Measurements from ENCODE around the gene YAP1. TPM values are rescaled to one million over a fixed set of nuclear protein-coding genes. Genes with fewer than 3 reads are reported as not detected.

YAP1 gene
- polyA plus RNA-seq, 1 experiment = 139 TPM

- ChIA-PET CTCF (no interaction called here), POLR2A (no interaction called here)
- H3K27me3 ChIP-seq (ENCODE audit: control insufficient read depth, insufficient read depth, low read length) = no peaks in the 10 kb centered on the region
- TF ChIP-seq CTCF (IDR thresholded peaks at IDR 0.05; ENCODE audit: insufficient read depth, low read depth, low read length) = no peak
- no peak for DNase-seq (ENCODE audit: low read depth)
- H3K4me3 ChIP-seq (ENCODE audit: low read depth, low read length) = no peak overlapping the region
- H3K36me3 ChIP-seq (ENCODE audit: control insufficient read depth, insufficient read depth, low read length) = no peaks in the 10 kb centered on the region
Measured at GRCh38 chr11:102155676-102156075, 45.4 kb downstream of the YAP1 start.

- CTCF ChIA-PET = interaction anchor here (1.1 to 1.6 kb wide), 3 partner anchors 11 to 55 kb away, joined by 3 to 4 read pairs (median 4); no protein-coding TSS in a partner anchor
- no peak for TF ChIP-seq CTCF (IDR thresholded peaks at IDR 0.05; ENCODE audit: insufficient read depth, low read depth, low read length)
- Histone ChIP-seq H3K4me3 (ENCODE audit: low read depth, low read length) (no peak overlapping the region), H3K36me3 (ENCODE audit: control insufficient read depth, insufficient read depth, low read length) (peaks cover under 1% of the 10 kb centered on the region; the same call in 1 of the 2 replicates), H3K27me3 (ENCODE audit: control insufficient read depth, insufficient read depth, low read length) (no peaks in the 10 kb centered on the region)
- DNase-seq (ENCODE audit: low read depth) = no peak
- POLR2A ChIA-PET = no interaction called here
Measured at GRCh38 chr11:102157219-102157618, 47.0 kb downstream of the YAP1 start.

- no peak for TF ChIP-seq CTCF (IDR thresholded peaks at IDR 0.05; ENCODE audit: insufficient read depth, low read depth, low read length)
- CTCF ChIA-PET = interaction anchor here (0.7 to 1.1 kb wide), 3 partner anchors 10 to 23 kb away, joined by 3 read pairs; no protein-coding TSS in a partner anchor
- H3K36me3 ChIP-seq (ENCODE audit: control insufficient read depth, insufficient read depth, low read length) = peaks cover 1% of the 10 kb centered on the region
- H3K4me3 ChIP-seq (ENCODE audit: low read depth, low read length) = no peak overlapping the region
- no peak for DNase-seq (ENCODE audit: low read depth)
- POLR2A ChIA-PET = no interaction called here
- H3K27me3 ChIP-seq (ENCODE audit: control insufficient read depth, insufficient read depth, low read length) = no peaks in the 10 kb centered on the region
Measured at GRCh38 chr11:102158164-102158735, 48.0 kb downstream of the YAP1 start.

DNA sequence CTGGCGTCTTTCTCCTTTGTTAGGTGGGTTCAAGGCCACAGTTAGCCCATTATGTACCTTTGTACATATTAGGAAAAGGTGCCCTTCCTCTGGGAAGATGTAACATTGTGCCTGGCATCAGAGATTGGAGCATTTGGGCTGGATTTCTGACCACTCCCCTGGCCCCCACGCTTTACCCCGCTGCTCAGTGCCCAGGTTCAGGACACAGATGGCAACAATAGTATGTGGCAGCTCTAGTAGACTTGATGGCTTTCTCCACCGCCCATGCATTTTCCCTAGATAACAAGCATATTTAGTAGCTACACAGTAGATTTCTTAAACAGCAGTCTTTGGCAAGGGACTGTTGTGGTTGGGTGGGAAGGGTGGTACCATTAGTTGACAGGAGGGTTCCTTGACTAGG lies 53.1 kb downstream of the YAP1 start:
- DNase-seq (ENCODE audit: low read depth) = no peak
- Histone ChIP-seq H3K27me3 (ENCODE audit: control insufficient read depth, insufficient read depth, low read length) (no peaks in the 10 kb centered on the region), H3K36me3 (ENCODE audit: control insufficient read depth, insufficient read depth, low read length) (peaks cover 3% of the 10 kb centered on the region), H3K4me3 (ENCODE audit: low read depth, low read length) (no peak overlapping the region)
- no peak for TF ChIP-seq CTCF (IDR thresholded peaks at IDR 0.05; ENCODE audit: insufficient read depth, low read depth, low read length)
- ChIA-PET POLR2A (no interaction called here), CTCF (interaction anchor here (0.6 kb wide), 1 partner anchor 46 kb away, joined by 3 read pairs; no protein-coding TSS in a partner anchor)

- H3K36me3 ChIP-seq (ENCODE audit: control insufficient read depth, insufficient read depth, low read length) = peaks cover 3% of the 10 kb centered on the region
- ChIA-PET CTCF (no interaction called here), POLR2A (no interaction called here)
Measured at GRCh38 chr11:102166175-102167064, 56.2 kb downstream of the YAP1 start.

More at GRCh38 chr11:102166175-102167064, 56.2 kb downstream of the YAP1 start:
- Histone ChIP-seq H3K27me3 (ENCODE audit: control insufficient read depth, insufficient read depth, low read length) (no peaks in the 10 kb centered on the region), H3K4me3 (ENCODE audit: low read depth, low read length) (no peak overlapping the region)
- TF ChIP-seq CTCF (IDR thresholded peaks at IDR 0.05; ENCODE audit: insufficient read depth, low read depth, low read length) = no peak
- no peak for DNase-seq (ENCODE audit: low read depth)
